HG03196 (cell line): ENCODE data around the gene RPS6KA5.
"Not testable (repeated sequence)": the region's sequence is repeated elsewhere in the genome, so short reads cannot be mapped to it uniquely, and the experiment has no call there.

Experiments used
- ATAC-seq: cut with Tn5 transposase; IDR thresholded peaks from one replicate; pipeline ENCODE4 v1.9.1; 2021; ENCODE audit not compliant: unreplicated experiment

RPS6KA5 gene

GRCh38 chr14:90883782-90884181, 176.7 kb downstream of the RPS6KA5 start:
- ATAC-seq = no peak

GRCh38 chr14:90883197-90883596, 177.2 kb downstream of the RPS6KA5 start:
- ATAC-seq = no peak

- no peak for ATAC-seq
These were observed 180.2 kb downstream of the RPS6KA5 start for GRCh38 chr14:90880282-90880681.

GRCh38 chr14:90874599-90874998, 185.8 kb downstream of the RPS6KA5 start:
- no peak for ATAC-seq

- ATAC-seq = no peak
These were observed 188.7 kb downstream of the RPS6KA5 start for GRCh38 chr14:90871605-90872233.

- ATAC-seq = no peak
These were observed 189.4 kb downstream of the RPS6KA5 start for GRCh38 chr14:90870950-90871604.

- ATAC-seq = no peak
These were observed 192.9 kb downstream of the RPS6KA5 start for GRCh38 chr14:90867501-90867900.

- ATAC-seq = no peak
These were observed 193.6 kb downstream of the RPS6KA5 start for GRCh38 chr14:90866833-90867232.

- ATAC-seq = no peak
These were observed 195.7 kb downstream of the RPS6KA5 start for GRCh38 chr14:90864741-90865140.

GRCh38 chr14:90858511-90858910, 201.9 kb downstream of the RPS6KA5 start:
- ATAC-seq = no peak

- ATAC-seq = no peak
These were observed 202.6 kb downstream of the RPS6KA5 start for GRCh38 chr14:90857866-90858265.

- not testable (repeated sequence) for ATAC-seq
These were observed 204.3 kb downstream of the RPS6KA5 start for GRCh38 chr14:90856115-90856514.

- ATAC-seq = no peak
These were observed 207.3 kb downstream of the RPS6KA5 start for GRCh38 chr14:90853116-90853515.

- no peak for ATAC-seq
These were observed 209.0 kb downstream of the RPS6KA5 start for GRCh38 chr14:90851327-90852036.

GRCh38 chr14:90850487-90850886, 210.0 kb downstream of the RPS6KA5 start:
- ATAC-seq = no peak

GRCh38 chr14:90849787-90850444, 210.5 kb downstream of the RPS6KA5 start:
- no peak for ATAC-seq

- ATAC-seq = no peak
These were observed 211.3 kb downstream of the RPS6KA5 start for GRCh38 chr14:90848944-90849731.

GRCh38 chr14:90846511-90846910, 213.9 kb downstream of the RPS6KA5 start:
- ATAC-seq = no peak

- ATAC-seq = no peak
These were observed 216.1 kb downstream of the RPS6KA5 start for GRCh38 chr14:90844321-90844720.

GRCh38 chr14:90842726-90843125, 217.7 kb downstream of the RPS6KA5 start:
- no peak for ATAC-seq

GRCh38 chr14:90840667-90841066, 219.8 kb downstream of the RPS6KA5 start:
- ATAC-seq = not testable (repeated sequence)
